ENCODE results near the gene ACTR6. TPM values are rescaled to one million over a fixed set of nuclear protein-coding genes. Genes with fewer than 3 reads are reported as not detected.

Gene ACTR6
- total and polyA plus RNA-seq, 2 experiments from 2014 or later, result 25.1 to 29.7 TPM

- peaks cover 7% of the 10 kb centered on the region; the same call in 1 of the 2 replicates for H3K4me1 ChIP-seq (ENCODE audit: insufficient read depth)
- H3K9me2 ChIP-seq (ENCODE audit: insufficient read depth), result no peaks in the 10 kb centered on the region
- H3K27me3 ChIP-seq (replicated peaks; ENCODE audit: insufficient read depth), result no peaks in the 10 kb centered on the region
- H3K4me2 ChIP-seq (ENCODE audit: unreplicated experiment), result peak overlapping the region; percentile 98
- H3F3A ChIP-seq (ENCODE audit: insufficient read depth), result peaks cover 16% of the 10 kb centered on the region
- TF ChIP-seq EZH2phosphoT487 (IDR thresholded peaks at IDR 0.05; ENCODE audit: insufficient read depth, low read depth), result no peak
- TF ChIP-seq EZH2 (IDR thresholded peaks at IDR 0.05; ENCODE audit: insufficient read depth, poor library complexity, severe bottlenecking), result no peak
- no peaks in the 10 kb centered on the region for H3K9me3 ChIP-seq (ENCODE audit: low read depth)
- peak overlapping the region; percentile 98 for H2AFZ ChIP-seq
- peak overlapping the region; percentile 78; the same call in 1 of the 2 replicates for H3K27ac ChIP-seq
- DNase-seq, result peak; percentile 56
- no peaks in the 10 kb centered on the region; the same call in 1 of the 2 replicates for H3K36me3 ChIP-seq (ENCODE audit: low read depth)
- H3K4me3 ChIP-seq, result peak overlapping the region; percentile 97
- H3K79me2 ChIP-seq (ENCODE audit: insufficient read depth), result peaks cover 37% of the 10 kb centered on the region
- H4K20me1 ChIP-seq (ENCODE audit: insufficient read depth), result no peaks in the 10 kb centered on the region
- in situ Hi-C loops (cut with MboI), result no loop called here
- WGBS, 2 experiments (ENCODE audit: low coverage in 1 of 2, low lambda C conversion rate in 2 of 2, missing lambda C conversion rate in 2 of 2), result 3 to 8% methylated on average over 18 to 73 of the region's 79 CpGs
- peak overlapping the region; percentile 90 for H3K9ac ChIP-seq
Observed at GRCh38 chr12:100199347-100200149, 1.1 kb upstream of the ACTR6 start.

- Histone ChIP-seq H4K20me1 (ENCODE audit: insufficient read depth) (no peaks in the 10 kb centered on the region), H3K9me3 (ENCODE audit: low read depth) (no peaks in the 10 kb centered on the region), H2AFZ (peak overlapping the region; percentile 98), H3K4me1 (ENCODE audit: insufficient read depth) (peaks cover 7% of the 10 kb centered on the region; the same call in 1 of the 2 replicates), H3K79me2 (ENCODE audit: insufficient read depth) (peaks cover 48% of the 10 kb centered on the region), H3K9me2 (ENCODE audit: insufficient read depth) (no peaks in the 10 kb centered on the region), H3K4me3 (peak overlapping the region; percentile 97), H3K4me2 (ENCODE audit: unreplicated experiment) (peak overlapping the region; percentile 98), H3K9ac (peak overlapping the region; percentile 90), H3F3A (ENCODE audit: insufficient read depth) (peaks cover 16% of the 10 kb centered on the region), H3K27ac (peak overlapping the region; percentile 78; the same call in 1 of the 2 replicates), H3K27me3 (replicated peaks; ENCODE audit: insufficient read depth) (no peaks in the 10 kb centered on the region), H3K36me3 (ENCODE audit: low read depth) (peaks cover 11% of the 10 kb centered on the region; the same call in 1 of the 2 replicates)
- in situ Hi-C loops (cut with MboI), result no loop called here
- DNase-seq, result peak; percentile 9
- TF ChIP-seq EZH2phosphoT487 (IDR thresholded peaks at IDR 0.05; ENCODE audit: insufficient read depth, low read depth) (no peak), EZH2 (IDR thresholded peaks at IDR 0.05; ENCODE audit: insufficient read depth, poor library complexity, severe bottlenecking) (no peak)
- 76% methylated on average over 24 of the region's 24 CpGs for WGBS, 2 experiments (ENCODE audit: low coverage in 1 of 2, low lambda C conversion rate in 2 of 2, missing lambda C conversion rate in 2 of 2)
Observed at GRCh38 chr12:100201604-100202423, 1.2 kb downstream of the ACTR6 start.

DNA sequence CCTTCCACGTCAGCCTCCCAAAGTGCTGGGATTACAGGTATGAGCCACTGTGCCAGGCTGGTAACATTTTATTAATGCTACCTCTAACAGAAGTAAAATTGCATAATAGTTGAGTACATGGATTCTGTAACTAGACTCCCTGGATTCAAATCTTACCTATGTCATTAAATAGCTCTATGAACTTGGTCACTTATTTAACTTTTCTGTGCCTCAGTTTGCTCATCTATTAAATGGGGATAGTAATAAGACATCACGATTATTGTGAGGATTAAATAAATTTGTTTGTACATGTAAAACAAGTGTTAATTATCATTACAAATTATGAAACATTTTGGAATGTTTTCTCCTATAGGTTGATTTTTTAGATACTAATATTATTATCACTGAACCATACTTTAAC, 6.7 kb downstream of the ACTR6 start:
- in situ Hi-C loops (cut with MboI), result no loop called here
- H3K9me3 ChIP-seq (ENCODE audit: low read depth), result no peaks in the 10 kb centered on the region
- H3K36me3 ChIP-seq (ENCODE audit: low read depth), result peaks cover 37% of the 10 kb centered on the region
- H3F3A ChIP-seq (ENCODE audit: insufficient read depth), result no peaks in the 10 kb centered on the region
- no peak overlapping the region for H3K9ac ChIP-seq
- 93 to 98% methylated on average over 2 of the region's 2 CpGs for WGBS, 2 experiments (ENCODE audit: low coverage in 1 of 2, low lambda C conversion rate in 2 of 2, missing lambda C conversion rate in 2 of 2)
- H3K27ac ChIP-seq, result no peak overlapping the region
- TF ChIP-seq EZH2 (IDR thresholded peaks at IDR 0.05; ENCODE audit: insufficient read depth, poor library complexity, severe bottlenecking) (no peak), EZH2phosphoT487 (IDR thresholded peaks at IDR 0.05; ENCODE audit: insufficient read depth, low read depth) (no peak)
- no peaks in the 10 kb centered on the region for H3K9me2 ChIP-seq (ENCODE audit: insufficient read depth)
- H4K20me1 ChIP-seq (ENCODE audit: insufficient read depth), result no peaks in the 10 kb centered on the region
- no peaks in the 10 kb centered on the region for H3K4me1 ChIP-seq (ENCODE audit: insufficient read depth)
- H3K4me3 ChIP-seq, result no peak overlapping the region
- DNase-seq, result no peak
- H3K27me3 ChIP-seq (replicated peaks; ENCODE audit: insufficient read depth), result no peaks in the 10 kb centered on the region
- no peak overlapping the region for H2AFZ ChIP-seq
- H3K4me2 ChIP-seq (ENCODE audit: unreplicated experiment), result no peak overlapping the region
- H3K79me2 ChIP-seq (ENCODE audit: insufficient read depth), result peaks cover 33% of the 10 kb centered on the region

- no peak overlapping the region for H3K27ac ChIP-seq
- no peaks in the 10 kb centered on the region for H3F3A ChIP-seq (ENCODE audit: insufficient read depth)
- H3K4me3 ChIP-seq, result no peak overlapping the region
- in situ Hi-C loops (cut with MboI), result no loop called here
- H3K9ac ChIP-seq, result no peak overlapping the region
- H3K79me2 ChIP-seq (ENCODE audit: insufficient read depth), result peaks cover 18% of the 10 kb centered on the region
- H3K9me2 ChIP-seq (ENCODE audit: insufficient read depth), result no peaks in the 10 kb centered on the region
- H2AFZ ChIP-seq, result no peak overlapping the region
- no peaks in the 10 kb centered on the region for H3K9me3 ChIP-seq (ENCODE audit: low read depth)
- no peak overlapping the region for H3K4me2 ChIP-seq (ENCODE audit: unreplicated experiment)
- 97 to 98% methylated on average over 5 of the region's 5 CpGs for WGBS, 2 experiments (ENCODE audit: low coverage in 1 of 2, low lambda C conversion rate in 2 of 2, missing lambda C conversion rate in 2 of 2)
- DNase-seq, result no peak
- no peaks in the 10 kb centered on the region for H4K20me1 ChIP-seq (ENCODE audit: insufficient read depth)
- TF ChIP-seq EZH2phosphoT487 (IDR thresholded peaks at IDR 0.05; ENCODE audit: insufficient read depth, low read depth), result no peak
- no peak for TF ChIP-seq EZH2 (IDR thresholded peaks at IDR 0.05; ENCODE audit: insufficient read depth, poor library complexity, severe bottlenecking)
- no peaks in the 10 kb centered on the region for H3K4me1 ChIP-seq (ENCODE audit: insufficient read depth)
- no peaks in the 10 kb centered on the region for H3K27me3 ChIP-seq (replicated peaks; ENCODE audit: insufficient read depth)
- peaks cover 45% of the 10 kb centered on the region for H3K36me3 ChIP-seq (ENCODE audit: low read depth)
Observed at GRCh38 chr12:100208834-100209233, 8.2 kb downstream of the ACTR6 start.

Measured in GM23248 (cell line).